Stimulated activated memory B cell treated with anti-CD40 and anti-IgM and Interleukin-4, amounts not matched to agents 10 μg/mL and 1 μg/mL and 100 μg/mL, for 72 hours (primary cell): ENCODE data around the gene ASAP2.
"Not testable (repeated sequence)": the region's sequence is repeated elsewhere in the genome, so short reads cannot be mapped to it uniquely, and the experiment has no call there.

Source experiments
- ATAC-seq: fragments of 150-1000 bp; cut with Tn5 transposase; 2 replicates; pipeline ENCODE4 v1.10.0; 2021
- H3K27ac Mint-ChIP-seq: one replicate; pipeline ENCODE4 v1.8.0; 2022; ENCODE audit warnings: mild to moderate bottlenecking, mixed read lengths
- H3K27me3 Mint-ChIP-seq: one replicate; pipeline ENCODE4 v1.8.0; 2022; ENCODE audit warnings: mixed read lengths
- H3K36me3 Mint-ChIP-seq: one replicate; pipeline ENCODE4 v1.8.0; 2022; ENCODE audit warnings: mixed read lengths
- H3K4me1 Mint-ChIP-seq: one replicate; pipeline ENCODE4 v1.8.0; 2022; ENCODE audit warnings: mixed read lengths
- H3K4me3 Mint-ChIP-seq: one replicate; pipeline ENCODE4 v1.8.0; 2022; ENCODE audit warnings: mild to moderate bottlenecking, moderate library complexity, mixed read lengths
- H3K9me3 Mint-ChIP-seq: one replicate; pipeline ENCODE4 v1.8.0; 2022; ENCODE audit warnings: mixed read lengths

The ASAP2 gene

GRCh38 chr2:9390991-9391390, 184.4 kb downstream of the ASAP2 start:
- Mint-ChIP-seq H3K27me3 (no peaks in the 10 kb centered on the region), H3K36me3 (no peaks in the 10 kb centered on the region), H3K9me3 (no peaks in the 10 kb centered on the region), H3K4me3 (no peak overlapping the region), H3K4me1 (no peaks in the 10 kb centered on the region), H3K27ac (no peak overlapping the region)
- ATAC-seq, result no peak

- no peaks in the 10 kb centered on the region for H3K36me3 Mint-ChIP-seq
- H3K27ac Mint-ChIP-seq, result no peak overlapping the region
- ATAC-seq, result no peak
- H3K9me3 Mint-ChIP-seq, result no peaks in the 10 kb centered on the region
- no peaks in the 10 kb centered on the region for H3K4me1 Mint-ChIP-seq
- no peak overlapping the region for H3K4me3 Mint-ChIP-seq
- H3K27me3 Mint-ChIP-seq, result no peaks in the 10 kb centered on the region
Observed at GRCh38 chr2:9391961-9392720, 185.5 kb downstream of the ASAP2 start.

GRCh38 chr2:9392898-9393765, 186.5 kb downstream of the ASAP2 start:
- H3K27me3 Mint-ChIP-seq, result no peaks in the 10 kb centered on the region
- no peak overlapping the region for H3K27ac Mint-ChIP-seq
- no peaks in the 10 kb centered on the region for H3K9me3 Mint-ChIP-seq
- H3K4me1 Mint-ChIP-seq, result no peaks in the 10 kb centered on the region
- H3K36me3 Mint-ChIP-seq, result no peaks in the 10 kb centered on the region
- H3K4me3 Mint-ChIP-seq, result no peak overlapping the region
- ATAC-seq, result peak; percentile 24

GRCh38 chr2:9394816-9395215, 188.2 kb downstream of the ASAP2 start:
- no peaks in the 10 kb centered on the region for H3K36me3 Mint-ChIP-seq
- no peaks in the 10 kb centered on the region for H3K9me3 Mint-ChIP-seq
- H3K4me1 Mint-ChIP-seq, result no peaks in the 10 kb centered on the region
- ATAC-seq, result no peak
- no peak overlapping the region for H3K27ac Mint-ChIP-seq
- no peaks in the 10 kb centered on the region for H3K27me3 Mint-ChIP-seq
- no peak overlapping the region for H3K4me3 Mint-ChIP-seq

GRCh38 chr2:9397201-9397600, 190.6 kb downstream of the ASAP2 start:
- Mint-ChIP-seq H3K4me3 (no peak overlapping the region), H3K27me3 (peaks cover 12% of the 10 kb centered on the region), H3K9me3 (no peaks in the 10 kb centered on the region), H3K36me3 (no peaks in the 10 kb centered on the region), H3K4me1 (peaks cover 11% of the 10 kb centered on the region), H3K27ac (no peak overlapping the region)
- no peak for ATAC-seq

GRCh38 chr2:9398251-9398650, 191.6 kb downstream of the ASAP2 start:
- not testable (repeated sequence) for H3K36me3 Mint-ChIP-seq, ATAC-seq, H3K27ac Mint-ChIP-seq, H3K9me3 Mint-ChIP-seq, H3K4me3 Mint-ChIP-seq
- Mint-ChIP-seq H3K27me3 (peaks cover 12% of the 10 kb centered on the region), H3K4me1 (peaks cover 11% of the 10 kb centered on the region)

GRCh38 chr2:9398881-9399780, 192.5 kb downstream of the ASAP2 start:
- no peak overlapping the region for H3K27ac Mint-ChIP-seq
- H3K27me3 Mint-ChIP-seq, result peaks cover 12% of the 10 kb centered on the region
- H3K36me3 Mint-ChIP-seq, result peaks cover 7% of the 10 kb centered on the region
- H3K4me1 Mint-ChIP-seq, result peaks cover 11% of the 10 kb centered on the region
- no peak for ATAC-seq
- no peaks in the 10 kb centered on the region for H3K9me3 Mint-ChIP-seq
- H3K4me3 Mint-ChIP-seq, result no peak overlapping the region

GRCh38 chr2:9400268-9401058, 193.9 kb downstream of the ASAP2 start:
- ATAC-seq, result no peak
- Mint-ChIP-seq H3K9me3 (no peaks in the 10 kb centered on the region), H3K27ac (peak overlapping the region; percentile 12), H3K36me3 (peaks cover 7% of the 10 kb centered on the region), H3K27me3 (peaks cover 12% of the 10 kb centered on the region), H3K4me1 (peaks cover 11% of the 10 kb centered on the region), H3K4me3 (no peak overlapping the region)

GRCh38 chr2:9401059-9401547, 194.5 kb downstream of the ASAP2 start:
- ATAC-seq, result peak; percentile 24
- Mint-ChIP-seq H3K4me1 (peaks cover 11% of the 10 kb centered on the region), H3K4me3 (no peak overlapping the region), H3K27ac (peak overlapping the region; percentile 12), H3K27me3 (peaks cover 12% of the 10 kb centered on the region), H3K36me3 (peaks cover 7% of the 10 kb centered on the region), H3K9me3 (no peaks in the 10 kb centered on the region)

- Mint-ChIP-seq H3K4me3 (no peak overlapping the region), H3K36me3 (peaks cover 11% of the 10 kb centered on the region), H3K4me1 (peaks cover 11% of the 10 kb centered on the region), H3K27ac (no peak overlapping the region), H3K9me3 (no peaks in the 10 kb centered on the region), H3K27me3 (peaks cover 12% of the 10 kb centered on the region)
- peak; percentile 8 for ATAC-seq
Observed at GRCh38 chr2:9401646-9402371, 195.2 kb downstream of the ASAP2 start.

GRCh38 chr2:9403924-9404323, 197.3 kb downstream of the ASAP2 start:
- no peak for ATAC-seq
- Mint-ChIP-seq H3K4me1 (peaks cover 11% of the 10 kb centered on the region), H3K27me3 (peaks cover 12% of the 10 kb centered on the region), H3K36me3 (peaks cover 17% of the 10 kb centered on the region), H3K27ac (no peak overlapping the region), H3K4me3 (no peak overlapping the region), H3K9me3 (no peaks in the 10 kb centered on the region)

GRCh38 chr2:9404451-9404850, 197.8 kb downstream of the ASAP2 start:
- peaks cover 11% of the 10 kb centered on the region for H3K4me1 Mint-ChIP-seq
- H3K36me3 Mint-ChIP-seq, result peaks cover 17% of the 10 kb centered on the region
- H3K9me3 Mint-ChIP-seq, result no peaks in the 10 kb centered on the region
- H3K27ac Mint-ChIP-seq, result no peak overlapping the region
- H3K4me3 Mint-ChIP-seq, result no peak overlapping the region
- H3K27me3 Mint-ChIP-seq, result peaks cover 12% of the 10 kb centered on the region
- ATAC-seq, result no peak

GRCh38 chr2:9405636-9406035, 199.0 kb downstream of the ASAP2 start:
- peaks cover 22% of the 10 kb centered on the region for H3K36me3 Mint-ChIP-seq
- H3K4me1 Mint-ChIP-seq, result peaks cover 12% of the 10 kb centered on the region
- no peak for ATAC-seq
- no peaks in the 10 kb centered on the region for H3K9me3 Mint-ChIP-seq
- H3K27me3 Mint-ChIP-seq, result peaks cover 8% of the 10 kb centered on the region
- no peak overlapping the region for H3K4me3 Mint-ChIP-seq
- no peak overlapping the region for H3K27ac Mint-ChIP-seq
